Activated gamma-delta T cell treated with anti-CD3 and anti-CD28 coated beads, Interleukin-2, amount 50 U/mL, for 16 hours (primary cell): ENCODE measurements around the gene TPRG1L.

Experiments
- DNase-seq: peaks from one replicate; pipeline ENCODE4 v3.0.0-alpha.2; 2020; ENCODE audit warnings: low read depth

Gene TPRG1L

DNA sequence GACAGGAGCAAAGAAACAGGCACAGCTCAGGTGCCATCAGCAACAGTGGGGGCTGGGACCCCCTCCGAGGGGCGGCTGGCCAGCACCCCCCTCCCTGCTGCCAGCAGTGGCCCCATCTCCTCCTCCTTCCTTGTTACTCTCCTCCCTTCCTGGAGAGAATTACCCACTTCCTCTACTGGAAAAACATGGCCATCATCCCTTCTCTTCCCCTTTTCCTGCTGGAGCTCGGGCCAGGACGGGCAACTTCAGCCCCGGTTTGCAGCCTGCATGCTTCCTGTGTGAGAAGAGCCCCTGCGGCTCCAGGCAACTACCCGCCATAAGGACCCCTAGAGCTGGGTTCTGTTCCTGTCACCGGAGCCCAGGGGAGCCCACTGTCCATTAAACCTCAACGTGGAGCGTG lies 31.1 kb upstream of the TPRG1L start:
- DNase-seq, result no peak

DNA sequence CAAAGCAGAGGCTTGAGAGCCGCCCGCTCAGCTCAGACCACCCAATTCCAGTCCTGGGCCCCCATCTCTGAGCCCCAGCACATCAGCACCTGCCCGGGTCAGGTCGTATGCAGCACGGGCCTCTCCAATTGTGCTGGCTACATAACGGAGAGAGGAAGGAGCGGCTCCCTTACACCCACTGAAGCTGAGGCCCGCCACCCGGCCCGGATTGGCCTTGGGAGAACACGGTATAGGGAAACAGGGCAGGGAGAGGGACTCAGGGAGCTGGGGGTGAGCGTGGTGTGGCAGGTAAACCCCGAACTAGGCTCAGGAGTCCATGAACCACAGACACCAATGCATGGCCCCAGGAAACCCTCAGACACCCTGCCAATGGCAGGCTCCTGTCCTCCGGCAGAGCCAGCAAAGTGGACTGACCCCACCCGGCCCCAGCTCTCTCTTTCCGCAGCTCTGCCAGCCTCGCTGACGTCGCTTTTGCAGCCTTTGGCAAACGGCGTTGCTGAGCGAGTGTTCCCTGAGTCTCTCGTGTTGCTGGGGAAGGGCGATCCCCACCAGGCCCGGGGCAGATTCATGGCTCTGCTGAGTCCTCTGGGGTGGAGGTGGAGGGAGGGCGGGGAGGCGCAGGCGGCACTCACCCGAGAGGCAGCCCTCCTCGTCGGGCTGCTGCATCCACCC lies 30.0 kb upstream of the TPRG1L start:
- DNase-seq, result no peak

DNA sequence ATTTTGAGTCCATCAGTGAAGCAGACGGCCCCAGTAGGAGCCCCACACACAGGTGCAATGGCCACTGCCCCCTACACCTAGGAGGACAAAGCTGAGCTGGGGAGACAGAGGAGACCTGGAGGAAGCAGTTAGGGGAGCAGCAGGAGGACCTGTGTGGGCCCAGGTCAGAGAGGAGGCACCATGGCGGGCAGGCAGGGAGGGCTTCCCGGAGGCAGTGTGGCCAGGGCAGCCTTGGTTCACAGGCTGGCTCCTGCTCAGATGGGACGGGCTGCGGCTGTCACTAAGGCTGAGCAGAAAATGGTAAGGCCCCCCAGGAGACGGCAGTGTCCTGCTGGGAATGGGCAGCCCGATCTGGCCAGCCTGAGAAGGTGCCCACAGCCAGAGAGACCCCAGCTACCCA lies 28.9 kb upstream of the TPRG1L start:
- DNase-seq, result no peak

DNA sequence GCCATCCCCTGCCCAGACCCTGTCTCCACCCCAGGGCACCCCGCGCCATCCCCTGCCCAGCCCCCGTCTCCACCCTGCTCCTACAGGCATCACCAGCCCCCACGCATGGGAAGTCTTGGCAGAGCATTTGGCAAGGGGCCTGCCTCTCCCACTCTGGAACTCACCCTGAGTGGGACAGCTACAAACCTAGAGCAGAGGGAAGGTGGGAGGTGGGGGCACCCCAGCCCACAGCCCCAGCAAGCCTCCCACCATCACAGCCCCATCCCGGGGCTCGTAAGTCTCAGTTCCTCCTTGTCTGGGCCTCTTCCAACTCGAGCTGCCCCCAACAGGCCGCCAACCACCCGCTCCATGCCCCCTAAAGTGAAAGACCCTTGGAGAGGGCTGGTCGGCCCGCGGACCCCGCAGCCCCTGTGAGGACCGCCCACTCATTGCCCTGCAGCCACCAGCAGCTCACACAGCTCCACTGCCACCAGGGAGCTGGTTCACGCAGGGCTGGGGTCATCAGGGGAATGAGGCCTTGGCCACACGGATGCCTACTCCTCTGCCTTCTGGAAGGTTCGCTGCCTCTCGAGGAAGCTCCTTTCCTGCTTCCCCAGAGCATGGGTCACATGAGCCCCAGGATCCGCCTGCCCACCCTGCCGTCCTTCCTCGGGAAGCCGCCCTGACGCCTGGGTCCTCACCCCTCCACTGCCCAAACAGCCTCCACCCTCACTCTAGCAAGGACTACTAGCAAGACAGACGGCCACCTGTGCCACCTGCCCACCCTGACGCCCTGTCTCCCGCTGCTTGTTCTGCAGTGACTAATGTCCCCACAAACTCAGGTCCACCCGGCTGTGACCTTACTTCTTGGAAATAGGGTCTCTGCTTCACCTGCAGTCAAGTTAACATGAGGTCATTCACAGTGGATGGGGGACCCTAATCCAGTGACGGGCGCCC lies 27.9 kb upstream of the TPRG1L start:
- DNase-seq, result no peak

GRCh38 chr1:3597599-3597964 lies 27.2 kb upstream of the TPRG1L start:
- no peak for DNase-seq

- no peak for DNase-seq
Observed at GRCh38 chr1:3598051-3598491, 26.7 kb upstream of the TPRG1L start.

GRCh38 chr1:3598522-3599285 lies 26.1 kb upstream of the TPRG1L start:
- no peak for DNase-seq

GRCh38 chr1:3599286-3599811 lies 25.5 kb upstream of the TPRG1L start:
- DNase-seq, result no peak

- no peak for DNase-seq
Observed at GRCh38 chr1:3599816-3600215, 25.0 kb upstream of the TPRG1L start.

DNA sequence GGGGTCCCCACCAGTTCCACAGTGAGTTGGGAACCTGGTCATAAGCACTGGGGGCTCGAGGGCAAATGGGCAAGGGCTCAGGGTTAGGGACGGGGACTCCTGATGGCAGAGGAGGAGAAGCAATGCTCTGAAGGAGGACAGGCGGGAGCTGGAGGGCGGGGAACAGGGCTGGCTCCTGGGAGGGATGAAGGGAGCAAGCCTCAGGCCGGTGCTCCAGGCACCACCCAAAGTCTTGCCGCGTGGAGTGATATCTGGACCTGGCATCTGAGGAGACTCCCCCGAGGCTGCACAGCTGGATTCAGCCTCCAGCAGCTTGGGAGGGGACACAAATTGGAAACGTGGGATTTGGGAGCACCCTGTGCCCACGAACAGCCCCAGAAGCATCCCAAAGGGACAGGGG lies 24.5 kb upstream of the TPRG1L start:
- no peak for DNase-seq

- no peak for DNase-seq
Observed at GRCh38 chr1:3601743-3602142, 23.1 kb upstream of the TPRG1L start.

- DNase-seq, result no peak
Observed at GRCh38 chr1:3602375-3602774, 22.4 kb upstream of the TPRG1L start.

- DNase-seq, result no peak
Observed at GRCh38 chr1:3603156-3603555, 21.7 kb upstream of the TPRG1L start.

GRCh38 chr1:3603571-3604467 lies 21.0 kb upstream of the TPRG1L start:
- no peak for DNase-seq

DNA sequence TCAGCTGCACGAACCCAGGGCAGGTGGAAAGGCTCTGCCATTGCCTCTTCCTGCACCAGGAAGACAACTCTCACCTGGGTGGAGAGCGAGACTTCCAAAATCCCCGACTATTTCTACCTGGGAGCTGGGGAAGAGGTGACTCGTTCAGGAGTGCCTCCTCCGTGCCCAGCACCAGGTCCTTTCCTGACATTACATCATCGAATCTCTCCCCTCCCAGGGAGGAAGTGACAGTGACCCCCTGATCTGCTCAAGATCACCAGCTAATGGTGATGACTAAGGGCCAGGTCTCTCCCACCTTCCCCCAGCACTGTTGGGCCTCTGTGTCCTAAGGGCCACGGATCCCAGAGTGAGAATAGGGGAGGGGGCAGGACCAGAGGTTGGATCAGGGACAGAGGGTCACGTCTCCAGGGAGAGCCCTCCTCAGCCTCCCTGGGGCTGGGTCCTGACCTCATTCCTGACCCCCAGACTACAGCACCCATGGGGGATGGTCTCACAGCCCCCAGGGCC lies 20.3 kb upstream of the TPRG1L start:
- no peak for DNase-seq

DNA sequence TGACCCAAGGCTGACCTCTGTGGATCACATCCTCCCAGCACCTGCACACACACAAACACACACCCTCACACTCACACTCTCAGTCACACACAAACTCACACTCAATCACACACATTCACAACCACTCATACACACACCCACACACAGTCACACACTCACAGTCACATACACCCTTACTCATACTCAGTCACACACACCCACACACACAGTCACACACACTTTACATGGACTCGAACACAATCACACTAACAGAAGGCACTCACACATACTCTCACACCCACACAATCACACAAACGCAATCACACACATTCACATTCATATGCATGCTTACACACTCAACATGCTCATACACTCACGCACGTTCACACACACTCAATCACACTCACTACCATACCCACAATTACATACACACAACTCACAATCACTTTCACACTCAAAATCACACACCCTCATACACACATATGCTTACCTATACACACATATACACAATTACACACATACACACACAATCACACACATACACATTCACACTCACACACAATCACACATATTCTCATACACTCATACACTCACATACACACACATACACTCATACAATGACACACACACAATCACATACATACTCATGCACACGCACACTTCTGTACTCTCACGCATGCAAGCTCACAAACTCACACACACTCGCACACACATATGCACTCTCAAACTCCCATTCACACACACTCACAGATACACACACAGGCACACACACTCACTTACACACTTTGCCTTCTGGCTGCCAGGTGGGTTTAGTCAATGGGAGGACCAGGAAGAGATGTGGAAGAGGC lies 19.6 kb upstream of the TPRG1L start:
- no peak for DNase-seq

DNA sequence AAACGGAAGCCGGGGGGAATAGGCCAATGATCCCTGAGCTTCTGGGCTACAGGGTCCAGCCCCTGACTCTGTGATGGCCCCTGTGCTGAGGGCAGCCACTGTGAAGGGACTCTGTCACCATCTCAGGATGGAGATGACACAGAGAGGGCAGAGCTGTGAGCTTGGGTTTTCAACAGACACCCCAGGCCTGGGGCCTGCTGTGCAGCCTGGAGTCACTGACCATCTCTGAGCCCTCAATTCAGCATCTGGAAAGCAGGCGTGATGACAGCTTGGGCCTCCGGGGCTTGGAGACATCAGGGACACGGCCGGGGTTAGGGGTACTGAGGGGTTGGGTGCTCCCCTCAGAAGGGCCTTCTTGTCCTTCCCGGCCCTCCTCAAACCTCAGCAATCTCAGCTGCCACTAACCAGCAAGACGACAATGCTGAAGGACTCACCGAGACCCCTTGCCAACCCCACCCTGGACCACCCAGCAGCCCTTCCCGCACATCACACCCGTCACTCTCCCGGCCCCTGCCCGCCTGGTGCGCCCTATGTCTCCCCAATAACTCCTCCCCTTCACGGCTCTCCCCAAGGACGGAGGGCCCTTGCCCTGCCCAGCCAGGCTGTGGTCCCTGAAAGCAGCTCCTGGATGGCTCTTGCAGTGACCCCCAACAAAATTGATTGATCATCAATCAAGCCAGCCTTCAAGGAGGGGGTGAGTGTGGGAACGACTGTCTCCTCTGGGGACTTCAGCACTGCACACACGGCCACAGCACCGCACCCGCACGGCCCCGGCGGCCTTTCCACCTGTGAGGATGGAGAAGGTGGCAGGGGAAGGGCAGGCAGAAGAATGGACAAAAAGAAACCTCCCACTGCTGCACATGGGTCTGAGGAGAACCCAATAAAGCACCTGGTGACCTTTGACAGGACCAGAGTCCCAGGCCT lies 17.8 kb upstream of the TPRG1L start:
- DNase-seq, result no peak

DNA sequence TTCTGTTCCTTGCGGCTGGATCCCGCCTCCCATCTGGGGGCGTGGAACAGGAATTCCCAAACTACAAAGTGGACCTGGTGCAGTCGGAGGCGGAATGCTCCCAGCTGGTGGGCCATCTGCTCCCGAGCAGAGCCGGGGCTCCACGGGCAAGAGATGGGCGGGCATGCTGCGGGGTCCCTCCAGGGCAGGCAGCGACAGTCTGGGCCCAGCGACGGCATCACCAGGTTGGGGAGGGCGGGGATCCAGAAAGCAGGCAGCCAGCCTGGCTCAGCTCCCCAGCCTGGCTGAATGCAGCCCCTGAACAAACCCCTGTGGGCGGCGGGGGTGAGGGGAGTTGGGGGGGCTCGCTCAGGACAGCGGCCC lies 17.1 kb upstream of the TPRG1L start:
- DNase-seq, result no peak

DNA sequence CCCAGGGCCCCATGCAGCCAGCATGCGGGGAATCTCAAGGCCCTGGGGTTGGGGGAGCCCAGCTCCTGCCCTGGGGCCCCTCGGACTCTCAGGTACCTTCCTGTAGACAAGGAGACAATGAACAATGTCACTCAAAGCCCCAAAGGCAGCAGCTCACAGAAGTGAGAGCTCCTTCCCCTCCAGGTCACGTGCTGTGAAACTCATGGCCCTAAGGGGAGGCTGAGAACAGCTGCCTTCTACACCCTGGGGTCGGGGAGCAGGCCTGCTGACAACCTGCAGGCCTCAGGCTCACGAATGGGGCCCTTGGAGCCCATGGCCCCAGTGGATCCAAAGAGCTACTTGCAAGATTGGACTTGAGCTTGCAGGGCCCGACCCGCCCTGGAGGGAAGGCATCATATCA lies 16.7 kb upstream of the TPRG1L start:
- DNase-seq, result no peak
